GM10847 (cell line): ENCODE results near the gene RIMBP3B.
"Not testable (repeated sequence)": the region's sequence is repeated elsewhere in the genome, so short reads cannot be mapped to it uniquely, and the experiment has no call there.

Source experiments
- POLR2A ChIP-seq: IDR thresholded peaks from 2 replicates; pipeline ENCODE4 v1.6.1; 2011; ENCODE audit not compliant: insufficient read length; ENCODE audit errors: extremely low read depth

RIMBP3B gene, protein sequence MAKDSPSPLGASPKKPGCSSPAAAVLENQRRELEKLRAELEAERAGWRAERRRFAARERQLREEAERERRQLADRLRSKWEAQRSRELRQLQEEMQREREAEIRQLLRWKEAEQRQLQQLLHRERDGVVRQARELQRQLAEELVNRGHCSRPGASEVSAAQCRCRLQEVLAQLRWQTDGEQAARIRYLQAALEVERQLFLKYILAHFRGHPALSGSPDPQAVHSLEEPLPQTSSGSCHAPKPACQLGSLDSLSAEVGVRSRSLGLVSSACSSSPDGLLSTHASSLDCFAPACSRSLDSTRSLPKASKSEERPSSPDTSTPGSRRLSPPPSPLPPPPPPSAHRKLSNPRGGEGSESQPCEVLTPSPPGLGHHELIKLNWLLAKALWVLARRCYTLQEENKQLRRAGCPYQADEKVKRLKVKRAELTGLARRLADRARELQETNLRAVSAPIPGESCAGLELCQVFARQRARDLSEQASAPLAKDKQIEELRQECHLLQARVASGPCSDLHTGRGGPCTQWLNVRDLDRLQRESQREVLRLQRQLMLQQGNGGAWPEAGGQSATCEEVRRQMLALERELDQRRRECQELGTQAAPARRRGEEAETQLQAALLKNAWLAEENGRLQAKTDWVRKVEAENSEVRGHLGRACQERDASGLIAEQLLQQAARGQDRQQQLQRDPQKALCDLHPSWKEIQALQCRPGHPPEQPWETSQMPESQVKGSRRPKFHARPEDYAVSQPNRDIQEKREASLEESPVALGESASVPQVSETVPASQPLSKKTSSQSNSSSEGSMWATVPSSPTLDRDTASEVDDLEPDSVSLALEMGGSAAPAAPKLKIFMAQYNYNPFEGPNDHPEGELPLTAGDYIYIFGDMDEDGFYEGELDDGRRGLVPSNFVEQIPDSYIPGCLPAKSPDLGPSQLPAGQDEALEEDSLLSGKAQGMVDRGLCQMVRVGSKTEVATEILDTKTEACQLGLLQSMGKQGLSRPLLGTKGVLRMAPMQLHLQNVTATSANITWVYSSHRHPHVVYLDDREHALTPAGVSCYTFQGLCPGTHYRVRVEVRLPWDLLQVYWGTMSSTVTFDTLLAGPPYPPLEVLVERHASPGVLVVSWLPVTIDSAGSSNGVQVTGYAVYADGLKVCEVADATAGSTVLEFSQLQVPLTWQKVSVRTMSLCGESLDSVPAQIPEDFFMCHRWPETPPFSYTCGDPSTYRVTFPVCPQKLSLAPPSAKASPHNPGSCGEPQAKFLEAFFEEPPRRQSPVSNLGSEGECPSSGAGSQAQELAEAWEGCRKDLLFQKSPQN (N-terminal part only)

DNA sequence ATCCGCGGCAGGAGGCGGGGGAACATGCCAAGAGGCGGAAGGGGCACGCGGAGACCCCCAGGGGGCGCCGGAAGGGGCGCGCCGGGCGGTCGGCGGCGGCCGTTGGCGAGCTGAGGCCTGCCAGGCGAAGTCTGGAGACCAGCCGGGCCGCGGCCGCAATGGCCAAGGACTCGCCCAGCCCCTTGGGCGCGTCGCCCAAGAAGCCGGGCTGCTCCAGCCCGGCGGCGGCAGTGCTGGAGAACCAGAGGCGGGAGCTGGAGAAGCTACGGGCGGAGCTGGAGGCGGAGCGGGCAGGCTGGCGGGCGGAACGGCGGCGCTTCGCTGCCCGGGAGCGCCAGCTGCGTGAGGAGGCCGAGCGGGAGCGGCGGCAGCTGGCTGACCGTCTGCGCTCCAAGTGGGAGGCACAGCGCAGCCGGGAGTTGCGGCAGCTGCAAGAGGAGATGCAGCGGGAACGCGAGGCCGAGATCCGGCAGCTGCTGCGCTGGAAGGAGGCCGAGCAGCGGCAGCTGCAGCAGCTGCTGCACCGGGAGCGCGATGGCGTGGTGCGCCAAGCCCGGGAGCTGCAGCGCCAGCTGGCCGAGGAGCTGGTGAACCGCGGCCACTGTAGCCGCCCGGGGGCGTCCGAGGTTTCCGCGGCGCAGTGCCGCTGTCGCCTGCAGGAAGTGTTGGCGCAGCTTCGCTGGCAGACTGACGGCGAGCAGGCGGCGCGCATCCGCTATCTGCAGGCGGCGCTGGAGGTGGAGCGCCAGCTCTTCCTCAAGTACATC lies at the start of gene RIMBP3B:
Gene RIMBP3B (plus strand): TSS at position 51 of the 767 bp plus-strand sequence. CDS start 108 bp downstream, at position 159.
- not testable (repeated sequence) for TF ChIP-seq POLR2A

DNA sequence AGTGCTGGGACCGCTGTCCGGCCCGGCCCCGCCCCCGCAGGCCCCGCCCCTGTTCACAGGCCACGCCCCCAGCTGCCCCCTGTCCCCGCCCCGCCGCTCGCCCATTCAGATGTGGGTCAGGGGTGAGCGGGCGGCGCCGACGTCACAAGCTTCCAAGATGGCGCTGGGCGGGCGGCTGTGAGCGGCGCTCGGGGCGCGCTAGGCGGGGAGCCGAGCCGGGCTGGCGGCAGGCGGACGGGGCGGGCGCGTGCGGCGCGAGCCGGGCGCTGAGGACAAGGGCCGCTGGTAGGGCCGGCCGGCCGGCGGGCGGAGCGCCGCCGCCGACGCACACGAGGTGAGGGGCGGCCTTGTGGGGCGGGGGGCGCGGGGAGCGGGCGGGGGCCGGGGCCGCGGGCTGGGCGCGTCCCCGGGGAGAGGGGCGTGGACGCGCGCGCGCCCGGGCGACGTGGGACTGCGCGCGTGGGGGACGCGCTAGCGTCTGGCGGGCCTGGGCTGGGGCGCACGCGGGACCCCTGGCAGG lies 33.7 kb downstream of the RIMBP3B start, which contains the start of gene HIC2:
Gene HIC2 (plus strand): TSS at position 145 of the 520 bp plus-strand sequence. CDS start 25,461 bp downstream, outside the sequence.
- not testable (repeated sequence) for TF ChIP-seq POLR2A
